ENCODE data around the gene INPP5D.

GRCh38 chr2:233011702-233012131 lies 48.4 kb upstream of the INPP5D start:
- TF ChIP-seq CTCF (IDR thresholded peaks at IDR 0.05) (no peak), EZH2 (IDR thresholded peaks at IDR 0.05; ENCODE audit: borderline replicate concordance, insufficient read depth, low read depth, low read length, poor library complexity, severe bottlenecking) (no peak)
